Measurements from ENCODE around the gene SNX33.

- TF ChIP-seq POLR2A (IDR thresholded peaks at IDR 0.05; ENCODE audit: low read depth, low read length) (no peak), SPI1 (IDR thresholded peaks at IDR 0.05; ENCODE audit: low read depth, low read length) (no peak)
Observed at GRCh38 chr15:75640483-75641178, 7.1 kb upstream of the SNX33 start.

All from GM12891 (cell line).